WTC11 (cell line): ENCODE data around the gene TENT4B. TPM values are rescaled to one million over a fixed set of nuclear protein-coding genes. Genes with fewer than 3 reads are reported as not detected.

ENCODE experiments used
- ATAC-seq: fragments of 200-7000 bp; cut with Tn5 transposase; 2 replicates; pipeline ENCODE4 v1.10.0; 2021; ENCODE audit warnings: mild to moderate bottlenecking, moderate library complexity
- CTCF ChIA-PET: fragments of 300-600 bp; sonication (Branson Sonifier 250); formaldehyde crosslinking; loops from one replicate; lab custom pipeline; 2021; ENCODE audit warnings: antibody characterized with exemption; lab: Charles Lee
- POLR2A ChIA-PET: fragments of 350-600 bp; sonication (Branson Sonifier 250); formaldehyde crosslinking; loops from one replicate; lab custom pipeline; 2021; ENCODE audit warnings: antibody characterized with exemption; lab: Charles Lee
- DNase-seq: peaks from one replicate; pipeline ENCODE4 v3.0.0; 2021; ENCODE audit warnings: low spot score
- H3K27ac Mint-ChIP-seq: 2 replicates; pipeline ENCODE4 v1.8.0; 2021; ENCODE audit warnings: mixed read lengths
- H3K27me3 Mint-ChIP-seq: 2 replicates; pipeline ENCODE4 v1.8.0; 2021; ENCODE audit warnings: low read depth, mild to moderate bottlenecking, moderate library complexity, mixed read lengths
- H3K36me3 Mint-ChIP-seq: 2 replicates; pipeline ENCODE4 v1.8.0; 2021; ENCODE audit warnings: mixed read lengths
- H3K4me1 Mint-ChIP-seq: 2 replicates; pipeline ENCODE4 v1.8.0; 2022; ENCODE audit warnings: mixed read lengths
- H3K4me3 Mint-ChIP-seq: 2 replicates; pipeline ENCODE4 v1.8.0; 2021; ENCODE audit warnings: mild to moderate bottlenecking, moderate library complexity, mixed read lengths
- H3K9me3 Mint-ChIP-seq: 2 replicates; pipeline ENCODE4 v1.8.0; 2021; ENCODE audit warnings: mixed read lengths
- ARID4B ChIP-seq: sonication (generic); formaldehyde crosslinking; IDR thresholded peaks from 2 replicates; pipeline ENCODE4 v1.8.0; 2023; ENCODE audit warnings: missing genetic modification reagents, mild to moderate bottlenecking, borderline replicate concordance
- ATF1 ChIP-seq: sonication (generic); formaldehyde crosslinking; IDR thresholded peaks from 2 replicates; pipeline ENCODE4 v1.8.1; 2023; ENCODE audit warnings: mild to moderate bottlenecking, moderate library complexity, missing genetic modification reagents
- CREM ChIP-seq: sonication (generic); formaldehyde crosslinking; IDR thresholded peaks from 2 replicates; pipeline ENCODE4 v1.8.1; 2022; ENCODE audit warnings: mild to moderate bottlenecking, missing genetic modification reagents, moderate library complexity
- FOXJ3 ChIP-seq: sonication (generic); formaldehyde crosslinking; IDR thresholded peaks from 2 replicates; pipeline ENCODE4 v1.9.0; 2021; ENCODE audit warnings: missing genetic modification reagents, mild to moderate bottlenecking, borderline replicate concordance
- FOXP4 ChIP-seq: sonication (generic); formaldehyde crosslinking; IDR thresholded peaks from 2 replicates; pipeline ENCODE4 v1.8.0; 2022; ENCODE audit warnings: mild to moderate bottlenecking, missing genetic modification reagents
- IRF1 ChIP-seq: sonication (generic); formaldehyde crosslinking; IDR thresholded peaks from 2 replicates; pipeline ENCODE4 v1.8.0; 2023; ENCODE audit warnings: missing genetic modification reagents
- MXD4 ChIP-seq: fragments of 250-450 bp; sonication (Bioruptor Pico); IDR thresholded peaks from 2 replicates; pipeline ENCODE4 v1.8.0; 2021; ENCODE audit warnings: mild to moderate bottlenecking, moderate library complexity, borderline replicate concordance
- NFATC4 ChIP-seq: fragments of 250-450 bp; sonication (Bioruptor Pico); IDR thresholded peaks from 2 replicates; pipeline ENCODE4 v1.9.0; 2021; ENCODE audit warnings: mild to moderate bottlenecking
- NR3C1 ChIP-seq: sonication (generic); formaldehyde crosslinking; conservative IDR thresholded peaks from 2 replicates; pipeline ENCODE4 v1.8.1; 2023; ENCODE audit warnings: low read depth, mild to moderate bottlenecking, missing genetic modification reagents
- RELA ChIP-seq: sonication (generic); formaldehyde crosslinking; IDR thresholded peaks from 2 replicates; pipeline ENCODE4 v1.8.1; 2022; ENCODE audit warnings: missing genetic modification reagents, mild to moderate bottlenecking, borderline replicate concordance
- SOX15 ChIP-seq: fragments of 250-450 bp; sonication (Bioruptor Pico); IDR thresholded peaks from 2 replicates; pipeline ENCODE4 v1.9.0; 2021; ENCODE audit warnings: mild to moderate bottlenecking
- SP1 ChIP-seq: sonication (generic); formaldehyde crosslinking; conservative IDR thresholded peaks from 2 replicates; pipeline ENCODE4 v1.8.1; 2022; ENCODE audit warnings: missing genetic modification reagents
- USF2 ChIP-seq: sonication (generic); formaldehyde crosslinking; IDR thresholded peaks from 2 replicates; pipeline ENCODE4 v1.8.1; 2023; ENCODE audit warnings: mild to moderate bottlenecking, missing genetic modification reagents, moderate library complexity
- ZNF232 ChIP-seq: sonication (generic); formaldehyde crosslinking; IDR thresholded peaks from 2 replicates; pipeline ENCODE4 v1.8.0; 2022; ENCODE audit warnings: mild to moderate bottlenecking, missing genetic modification reagents
- total RNA-seq: library from RNA; stranded (reverse); gene quantifications from 3 replicates; pipeline ENCODE4 v1.2.3, GENCODE V29; 2021
- TF ChIP-seq, protein P1 (sequence below): fragments of 250-450 bp; sonication (Bioruptor Pico); IDR thresholded peaks from 2 replicates; pipeline ENCODE4 v1.9.0; 2021; ENCODE audit warnings: mild to moderate bottlenecking
- TF ChIP-seq, protein P2 (sequence below): sonication (generic); formaldehyde crosslinking; IDR thresholded peaks from 2 replicates; pipeline ENCODE4 v1.8.0; 2022; ENCODE audit warnings: mild to moderate bottlenecking, missing genetic modification reagents

TENT4B gene
- total RNA-seq, 1 experiment from 2014 or later: 14.3 TPM

DNA sequence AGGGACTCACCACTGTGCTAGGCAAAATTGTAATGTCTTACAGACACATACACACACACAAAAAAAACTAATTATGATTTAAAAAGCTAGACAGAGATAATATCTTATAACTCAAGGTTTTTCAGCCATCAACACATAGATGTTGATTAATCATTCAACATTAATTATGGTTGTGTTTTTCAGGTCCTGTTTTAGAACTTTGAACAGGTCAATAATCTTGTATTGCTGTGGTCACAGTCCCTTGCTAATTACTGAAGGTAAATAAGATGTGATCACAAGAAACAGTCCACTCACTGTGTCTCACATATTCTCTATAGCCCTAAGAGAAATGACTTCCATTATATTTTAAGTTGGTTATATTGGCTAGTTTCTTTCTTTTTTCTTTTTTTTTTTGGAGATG lies 32.4 kb upstream of the TENT4B start:
- no peak for DNase-seq
- Mint-ChIP-seq H3K4me1 (peaks cover 9% of the 10 kb centered on the region), H3K9me3 (peaks cover 4% of the 10 kb centered on the region), H3K4me3 (no peak overlapping the region), H3K36me3 (no peaks in the 10 kb centered on the region), H3K27ac (no peak overlapping the region), H3K27me3 (no peaks in the 10 kb centered on the region)
- ChIA-PET POLR2A (no interaction called here), CTCF (interaction anchor here (1.0 kb wide), 1 partner anchor 90 kb away, joined by 3 read pairs; no protein-coding TSS in a partner anchor)
- TF ChIP-seq RELA (CRISPR knock-in tag) (no peak), NFATC4 (CRISPR knock-in tag) (no peak), ZNF232 (CRISPR knock-in tag) (no peak), SP1 (CRISPR knock-in tag) (no peak), CREM (CRISPR knock-in tag) (no peak), NR3C1 (no peak), FOXP4 (CRISPR knock-in tag) (no peak), USF2 (no peak), ARID4B (no peak), MXD4 (CRISPR knock-in tag) (no peak), FOXJ3 (no peak), ATF1 (CRISPR knock-in tag) (no peak), SOX15 (CRISPR knock-in tag) (no peak)
- TF ChIP-seq, protein P1, sequence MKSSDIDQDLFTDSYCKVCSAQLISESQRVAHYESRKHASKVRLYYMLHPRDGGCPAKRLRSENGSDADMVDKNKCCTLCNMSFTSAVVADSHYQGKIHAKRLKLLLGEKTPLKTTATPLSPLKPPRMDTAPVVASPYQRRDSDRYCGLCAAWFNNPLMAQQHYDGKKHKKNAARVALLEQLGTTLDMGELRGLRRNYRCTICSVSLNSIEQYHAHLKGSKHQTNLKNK (CRISPR knock-in tag): no peak
- TF ChIP-seq, protein P2, sequence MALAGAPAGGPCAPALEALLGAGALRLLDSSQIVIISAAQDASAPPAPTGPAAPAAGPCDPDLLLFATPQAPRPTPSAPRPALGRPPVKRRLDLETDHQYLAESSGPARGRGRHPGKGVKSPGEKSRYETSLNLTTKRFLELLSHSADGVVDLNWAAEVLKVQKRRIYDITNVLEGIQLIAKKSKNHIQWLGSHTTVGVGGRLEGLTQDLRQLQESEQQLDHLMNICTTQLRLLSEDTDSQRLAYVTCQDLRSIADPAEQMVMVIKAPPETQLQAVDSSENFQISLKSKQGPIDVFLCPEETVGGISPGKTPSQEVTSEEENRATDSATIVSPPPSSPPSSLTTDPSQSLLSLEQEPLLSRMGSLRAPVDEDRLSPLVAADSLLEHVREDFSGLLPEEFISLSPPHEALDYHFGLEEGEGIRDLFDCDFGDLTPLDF: no peak
- no peak for ATAC-seq

- peaks cover 9% of the 10 kb centered on the region for H3K4me1 Mint-ChIP-seq
- CTCF ChIA-PET: interaction anchor here (1.0 kb wide), 2 partner anchors 89 to 96 kb away, joined by 3 to 4 read pairs; partner anchors contain the start of gene CNEP1R1
Observed at GRCh38 chr16:50121278-50121677, 31.8 kb upstream of the TENT4B start.

More at GRCh38 chr16:50121278-50121677, 31.8 kb upstream of the TENT4B start:
- Mint-ChIP-seq H3K9me3 (peaks cover 4% of the 10 kb centered on the region), H3K27me3 (no peaks in the 10 kb centered on the region), H3K36me3 (no peaks in the 10 kb centered on the region), H3K27ac (no peak overlapping the region), H3K4me3 (no peak overlapping the region)
- ATAC-seq (no peak), DNase-seq (no peak)
- no peak for TF ChIP-seq IRF1 (CRISPR knock-in tag)
- POLR2A ChIA-PET: no interaction called here
